GM12874 (cell line): ENCODE measurements around the gene POC1B.

ENCODE experiments used
- TF ChIP-seq, protein P1 (sequence below): IDR thresholded peaks from 2 replicates; pipeline ENCODE4 v1.5.1; 2011; ENCODE audit warnings: low read depth, mild to moderate bottlenecking, control low read depth, low read length, moderate library complexity; ENCODE audit not compliant: insufficient read depth

The POC1B gene

DNA sequence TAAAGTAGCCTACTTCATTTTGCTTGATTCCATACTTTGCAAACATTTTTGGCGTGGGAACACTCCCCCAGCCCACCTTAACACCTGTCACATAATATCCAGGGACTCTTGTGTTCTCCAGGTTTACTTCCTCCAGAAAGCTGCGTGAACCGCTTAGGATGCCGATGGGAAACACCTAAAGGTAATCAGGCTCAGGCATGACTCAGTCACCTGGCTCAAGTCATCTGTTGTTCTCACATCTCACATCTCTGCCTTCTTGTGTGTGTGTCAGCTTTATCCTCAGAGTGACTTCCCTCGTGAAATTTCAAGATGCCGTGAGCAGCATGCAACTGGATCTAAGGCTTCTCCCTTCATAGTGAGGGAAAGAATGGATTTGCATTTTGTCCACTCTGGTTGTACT is 125.4 kb downstream of the POC1B start:
- TF ChIP-seq, protein P1, sequence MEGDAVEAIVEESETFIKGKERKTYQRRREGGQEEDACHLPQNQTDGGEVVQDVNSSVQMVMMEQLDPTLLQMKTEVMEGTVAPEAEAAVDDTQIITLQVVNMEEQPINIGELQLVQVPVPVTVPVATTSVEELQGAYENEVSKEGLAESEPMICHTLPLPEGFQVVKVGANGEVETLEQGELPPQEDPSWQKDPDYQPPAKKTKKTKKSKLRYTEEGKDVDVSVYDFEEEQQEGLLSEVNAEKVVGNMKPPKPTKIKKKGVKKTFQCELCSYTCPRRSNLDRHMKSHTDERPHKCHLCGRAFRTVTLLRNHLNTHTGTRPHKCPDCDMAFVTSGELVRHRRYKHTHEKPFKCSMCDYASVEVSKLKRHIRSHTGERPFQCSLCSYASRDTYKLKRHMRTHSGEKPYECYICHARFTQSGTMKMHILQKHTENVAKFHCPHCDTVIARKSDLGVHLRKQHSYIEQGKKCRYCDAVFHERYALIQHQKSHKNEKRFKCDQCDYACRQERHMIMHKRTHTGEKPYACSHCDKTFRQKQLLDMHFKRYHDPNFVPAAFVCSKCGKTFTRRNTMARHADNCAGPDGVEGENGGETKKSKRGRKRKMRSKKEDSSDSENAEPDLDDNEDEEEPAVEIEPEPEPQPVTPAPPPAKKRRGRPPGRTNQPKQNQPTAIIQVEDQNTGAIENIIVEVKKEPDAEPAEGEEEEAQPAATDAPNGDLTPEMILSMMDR = no peak

DNA sequence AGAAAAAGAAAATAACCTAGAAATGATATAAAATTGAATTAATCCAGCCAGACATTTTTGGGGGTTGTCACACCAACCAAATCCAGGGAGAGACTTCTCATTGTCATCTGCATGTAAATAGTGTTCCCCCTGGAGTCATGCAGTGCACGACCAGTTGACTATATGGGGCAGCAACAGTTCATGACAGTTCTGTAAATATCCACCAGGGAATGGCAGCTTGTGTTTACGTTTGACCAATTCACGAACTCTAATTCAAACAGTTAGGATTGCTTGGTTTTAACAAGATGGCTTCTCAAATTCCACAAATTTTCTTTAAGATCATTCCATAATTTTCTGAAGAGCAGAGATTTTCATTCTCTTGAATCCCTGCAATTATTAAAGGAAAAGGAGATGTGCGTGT is 130.1 kb downstream of the POC1B start:
- TF ChIP-seq, protein P1 = no peak

- TF ChIP-seq, protein P1 = no peak
These were observed 132.2 kb downstream of the POC1B start for GRCh38 chr12:89393551-89394121.

DNA sequence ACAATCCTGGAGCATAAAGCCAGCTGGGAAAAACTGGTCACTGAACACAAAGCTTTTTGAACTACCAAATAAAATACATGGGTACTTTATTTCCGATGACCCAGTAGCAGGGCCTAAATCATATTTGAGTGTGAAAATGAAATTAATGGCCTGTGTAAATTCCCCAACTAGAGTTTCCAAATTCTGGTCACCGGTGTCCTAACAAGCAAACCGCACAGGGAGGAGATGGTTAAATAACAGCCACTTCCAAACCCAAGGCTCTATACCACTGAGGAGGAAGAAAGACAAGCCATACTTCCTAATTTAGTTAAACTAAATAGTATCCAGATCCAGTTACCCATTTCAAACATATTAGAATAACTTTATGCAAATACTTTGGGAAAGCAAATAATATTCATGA is 133.5 kb downstream of the POC1B start:
- TF ChIP-seq, protein P1 = no peak

DNA sequence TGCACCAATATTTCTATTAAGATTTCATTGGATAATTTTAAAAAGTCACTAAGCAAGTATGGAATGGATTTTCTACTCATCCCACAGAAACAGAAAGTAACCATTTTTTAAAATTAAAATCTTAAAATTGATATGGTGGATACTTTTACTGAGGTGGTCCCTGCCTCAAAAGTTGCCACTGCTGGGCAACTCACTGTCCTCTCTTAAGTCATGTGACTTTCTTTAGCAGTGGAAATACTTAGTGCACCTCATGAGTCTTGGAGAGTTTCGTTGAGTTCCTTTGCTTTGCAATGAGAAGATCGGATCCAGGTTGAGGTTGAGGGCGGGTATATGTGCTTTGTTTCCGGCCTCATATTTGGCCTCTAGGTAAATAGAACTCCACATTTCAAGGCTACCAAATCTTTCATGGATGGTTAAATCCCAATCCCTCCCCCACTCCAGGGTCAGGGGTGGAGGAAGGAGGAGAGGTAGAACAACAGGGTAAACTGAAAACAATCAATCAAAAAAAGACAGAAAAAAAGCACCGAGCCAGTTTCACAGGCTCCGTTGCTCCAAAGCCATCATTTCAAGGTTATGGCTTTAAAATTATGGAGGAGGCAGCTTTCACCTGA is 134.0 kb downstream of the POC1B start:
- TF ChIP-seq, protein P1 = no peak

GRCh38 chr12:89390802-89391673 is 134.8 kb downstream of the POC1B start:
- TF ChIP-seq, protein P1 = no peak
